Spleen (tissue), 11 donors: ENCODE data around the gene PAK6. TPM values are rescaled to one million over a fixed set of nuclear protein-coding genes. Genes with fewer than 3 reads are reported as not detected.

Experiments
- DNase-seq: peaks from one replicate; pipeline ENCODE4 v3.0.0-alpha.2; 2020
- H3K27ac ChIP-seq, 8 donors: fragments of 200-600 bp; sonication (generic) in 7 of 8; 1 replicate in 4 of 8; 2 replicates in 4 of 8; pipeline versions ENCODE4 v1.5.0 to v1.8.0; 2016 to 2021; ENCODE audit warnings: inconsistent platforms in 4 of 8, mild to moderate bottlenecking in 4 of 8, moderate library complexity in 1 of 8
- H3K27me3 ChIP-seq, 7 donors: fragments of 200-600 bp; sonication (generic) in 6 of 7; replicated peaks in 1 of 7; 1 replicate in 4 of 7; 2 replicates in 3 of 7; pipeline versions ENCODE4 v1.5.0 to v1.8.0; 2016 to 2021; ENCODE audit warnings: inconsistent platforms in 3 of 7, mild to moderate bottlenecking in 1 of 7
- H3K36me3 ChIP-seq, 6 donors: fragments of 200-600 bp; sonication (generic) in 5 of 6; 1 replicate in 4 of 6; 2 replicates in 2 of 6; pipeline versions ENCODE4 v1.5.0 to v1.8.0; 2016 to 2021; ENCODE audit warnings: inconsistent platforms in 2 of 6
- H3K4me1 ChIP-seq, 6 donors: fragments of 200-600 bp; sonication (generic) in 5 of 6; 1 replicate in 3 of 6; 2 replicates in 3 of 6; pipeline versions ENCODE4 v1.5.0 to v1.8.0; 2016 to 2021; ENCODE audit warnings: inconsistent platforms in 3 of 6
- H3K4me3 ChIP-seq, 8 donors: fragments of 200-600 bp; sonication (generic) in 7 of 8; 1 replicate in 4 of 8; 2 replicates in 4 of 8; pipeline versions ENCODE4 v1.5.0 to v1.8.0; 2016 to 2021; ENCODE audit warnings: inconsistent platforms in 4 of 8, mild to moderate bottlenecking in 4 of 8, moderate library complexity in 2 of 8
- H3K9me3 ChIP-seq, 8 donors: fragments of 200-600 bp; sonication (generic) in 7 of 8; 1 replicate in 4 of 8; 2 replicates in 4 of 8; pipeline versions ENCODE4 v1.5.0 to v1.8.0; 2016 to 2021; ENCODE audit warnings: inconsistent platforms in 4 of 8
- CTCF ChIP-seq, 11 experiments: fragments of 200-600 bp in 7 of 11; fragments of 450-650 bp in 4 of 11; sonication (generic) in 4 of 11; IDR thresholded peaks in 8 of 11; conservative IDR thresholded peaks in 3 of 11; 1 replicate in 7 of 11; 2 replicates in 4 of 11; pipeline versions ENCODE4 v1.4.0 to v1.8.0; 2016 to 2021; ENCODE audit warnings: antibody characterized with exemption in 11 of 11, inconsistent platforms in 4 of 11, mild to moderate bottlenecking in 1 of 11
- POLR2A ChIP-seq, 3 donors: fragments of 450-650 bp; IDR thresholded peaks; one replicate each; pipeline ENCODE4 v1.5.1; 2017; ENCODE audit warnings: antibody characterized with exemption in 3 of 3, mild to moderate bottlenecking in 1 of 3
- POLR2AphosphoS5 ChIP-seq, 3 donors: sonication (generic); formaldehyde crosslinking; IDR thresholded peaks; one replicate each; pipeline ENCODE4 v1.5.1; 2017; ENCODE audit warnings: antibody characterized with exemption in 3 of 3
- WGBS, 5 donors: extraction: QIAGEN DNeasy Blood & Tissue Kit in 3 of 5; methylation state at CpG; one replicate each; pipeline versions ENCODE4 v1.1.5 to v1.1.7; 2013 to 2018; 5-methylcytosine and 5-hydroxymethylcytosine counted together
- intact Hi-C: fragments of 100-400 bp; cut with DNase I; formaldehyde crosslinking; loops from one replicate; pipeline ENCODE4 v1.15.0; 2023; ENCODE audit warnings: low total_unique reads
- polyA plus RNA-seq, 3 donors: library from polyadenylated mRNA; stranded (reverse); fragments of 200-250 nt; gene quantifications; one replicate each; pipeline ENCODE4 v1.2.1, GENCODE V29; 2013
- total RNA-seq, 7 donors: library from RNA; depleted of rRNA in 3 of 7; stranded (reverse); fragments of >200 nt in 3 of 7; fragmentation: NEBNext Ultra II Directional in 4 of 7; extraction: Animal tissue kit (Norgen Biotek cat#: 25700) in 4 of 7; gene quantifications; one replicate each; pipeline versions ENCODE4 v1.1.0 to v1.2.1, GENCODE V29; 2016 to 2021
- donor health status: healthy with polysubstance abuse.
- donor health status: DM: no; HTN: no; CAD: no; lungs with moderate emphysema.
- donor health status: DM: no; HTN: no; CAD: no.
- donor health status: Bipolar disorder and iron deficiency.
- donor health status: healthy.
- donor health status: DM: no; HTN: no; CAD: no.
- donor health status: DM: yes; HTN: yes; CAD: no.

The PAK6 gene
- total and polyA plus RNA-seq, 10 donors = 0.24 to 5.4 (median 1.7) TPM

GRCh38 chr15:40275523-40275922 lies 36.7 kb downstream of the PAK6 start:
- DNase-seq = no peak
- H3K36me3 ChIP-seq = no peaks in the 10 kb centered on the region
- peaks cover 0 to 59% (median 20%) of the 10 kb centered on the region in 6 donors for H3K4me1 ChIP-seq
- H3K9me3 ChIP-seq = no peaks in the 10 kb centered on the region
- peaks cover 0 to 44% (median 17%) of the 10 kb centered on the region in 7 donors for H3K27me3 ChIP-seq
- 59 to 71% (median 63%) methylated on average over 5 of the region's 5 CpGs for WGBS, 5 donors
- H3K4me3 ChIP-seq = no peak overlapping the region
- TF ChIP-seq POLR2AphosphoS5 (IDR thresholded peaks at IDR 0.05) (no peak), POLR2A (IDR thresholded peaks at IDR 0.05) (no peak), CTCF (IDR thresholded peaks at IDR 0.05 in 8 of 11, conservative IDR thresholded peaks at IDR 0.05 in 3 of 11) (no peak)
- intact Hi-C loops = loop anchor here (5.0 kb wide), 2 partner anchors 147 to 228 kb away; no protein-coding TSS in a partner anchor
- H3K27ac ChIP-seq = no peak overlapping the region

GRCh38 chr15:40275954-40276353 lies 37.1 kb downstream of the PAK6 start:
- TF ChIP-seq CTCF (IDR thresholded peaks at IDR 0.05 in 8 of 11, conservative IDR thresholded peaks at IDR 0.05 in 3 of 11) = no peak
- no peak for TF ChIP-seq POLR2A (IDR thresholded peaks at IDR 0.05)
- TF ChIP-seq POLR2AphosphoS5 (IDR thresholded peaks at IDR 0.05) = no peak
- DNase-seq = no peak
- Histone ChIP-seq H3K4me1 (peaks cover 0 to 62% (median 21%) of the 10 kb centered on the region in 6 donors), H3K27ac (no peak overlapping the region), H3K27me3 (peaks cover 0 to 48% (median 21%) of the 10 kb centered on the region in 7 donors), H3K4me3 (no peak overlapping the region), H3K36me3 (no peaks in the 10 kb centered on the region), H3K9me3 (no peaks in the 10 kb centered on the region)
- 87 to 92% (median 91%) methylated on average over 3 to 7 of the region's 7 CpGs for WGBS, 5 donors
- intact Hi-C loops = loop anchor here (5.0 kb wide), 2 partner anchors 146 to 229 kb away; no protein-coding TSS in a partner anchor

- Histone ChIP-seq H3K4me3 (no peak overlapping the region), H3K27me3 (peaks cover 0 to 58% (median 31%) of the 10 kb centered on the region in 7 donors), H3K36me3 (no peaks in the 10 kb centered on the region), H3K27ac (no peak overlapping the region), H3K4me1 (peaks cover 0 to 72% (median 27%) of the 10 kb centered on the region in 6 donors), H3K9me3 (no peaks in the 10 kb centered on the region)
- intact Hi-C loops = loop anchor here (5.0 kb wide), 2 partner anchors 145 to 230 kb away; no protein-coding TSS in a partner anchor
- TF ChIP-seq POLR2A (IDR thresholded peaks at IDR 0.05) = no peak
- TF ChIP-seq CTCF (IDR thresholded peaks at IDR 0.05 in 8 of 11, conservative IDR thresholded peaks at IDR 0.05 in 3 of 11) = no peak
- TF ChIP-seq POLR2AphosphoS5 (IDR thresholded peaks at IDR 0.05) = no peak
- no peak for DNase-seq
- 58 to 78% (median 68%) methylated on average over 4 of the region's 4 CpGs for WGBS, 5 donors
Measured at GRCh38 chr15:40276927-40277326, 38.1 kb downstream of the PAK6 start.

GRCh38 chr15:40277471-40277870 lies 38.6 kb downstream of the PAK6 start:
- peaks cover 0 to 63% (median 36%) of the 10 kb centered on the region in 7 donors for H3K27me3 ChIP-seq
- H3K4me3 ChIP-seq = no peak overlapping the region
- no peaks in the 10 kb centered on the region for H3K36me3 ChIP-seq
- H3K9me3 ChIP-seq = no peaks in the 10 kb centered on the region
- DNase-seq = no peak
- 15 to 23% (median 19%) methylated on average over 16 of the region's 16 CpGs for WGBS, 5 donors
- no peak for TF ChIP-seq CTCF (IDR thresholded peaks at IDR 0.05 in 8 of 11, conservative IDR thresholded peaks at IDR 0.05 in 3 of 11)
- TF ChIP-seq POLR2A (IDR thresholded peaks at IDR 0.05) = no peak
- no peak for TF ChIP-seq POLR2AphosphoS5 (IDR thresholded peaks at IDR 0.05)
- intact Hi-C loops = loop anchor here (5.0 kb wide), 2 partner anchors 145 to 230 kb away; no protein-coding TSS in a partner anchor
- H3K4me1 ChIP-seq = peaks cover 0 to 77% (median 32%) of the 10 kb centered on the region in 6 donors
- H3K27ac ChIP-seq = no peak overlapping the region
